ENCODE results near the gene SRRM4. TPM values are rescaled to one million over a fixed set of nuclear protein-coding genes. Genes with fewer than 3 reads are reported as not detected.

SRRM4 gene
- total and polyA plus RNA-seq, 2 experiments from 2014 or later = 0.53 to 0.63 TPM

DNA sequence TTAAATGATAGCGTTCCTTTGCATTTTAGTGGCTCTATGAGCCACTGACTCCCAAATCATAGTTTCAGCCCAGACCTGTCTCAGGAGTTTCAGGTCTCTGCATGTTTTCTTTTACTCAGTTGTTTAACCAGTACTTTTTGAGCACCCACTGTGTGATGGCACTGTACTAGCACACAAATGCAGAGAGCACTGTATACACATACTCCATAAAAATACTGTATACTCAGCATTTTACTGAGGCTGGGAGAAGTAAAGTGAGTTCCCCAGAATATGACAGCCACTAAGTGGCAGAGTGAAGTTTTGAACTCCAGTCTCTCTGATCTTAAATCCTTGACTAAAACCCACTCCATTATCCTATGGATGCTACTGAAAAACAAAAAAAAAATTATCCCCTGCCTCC is 121.4 kb downstream of the SRRM4 start:
- H3K4me3 Mint-ChIP-seq = no peak overlapping the region
- H3K27ac Mint-ChIP-seq = no peak overlapping the region
- Histone ChIP-seq H3K4me3 (no peak overlapping the region), H3K4me2 (no peak overlapping the region), H3K27me3 (ENCODE audit: insufficient read depth) (no peaks in the 10 kb centered on the region), H3K79me2 (replicated peaks; ENCODE audit: insufficient read depth) (no peaks in the 10 kb centered on the region), H3K4me1 (ENCODE audit: insufficient read depth) (no peaks in the 10 kb centered on the region), H3K36me3 (ENCODE audit: insufficient read depth) (no peaks in the 10 kb centered on the region), H4K20me1 (replicated peaks; ENCODE audit: insufficient read depth) (no peaks in the 10 kb centered on the region), H2AFZ (no peak overlapping the region; the same call in 1 of the 2 replicates), H3K9me2 (ENCODE audit: insufficient read depth) (no peaks in the 10 kb centered on the region), H3F3A (replicated peaks; ENCODE audit: low read depth) (no peaks in the 10 kb centered on the region), H3K27ac (ENCODE audit: low read depth) (no peak overlapping the region)
- no peak for ATAC-seq
- peaks cover 25% of the 10 kb centered on the region for H3K36me3 Mint-ChIP-seq (ENCODE audit: low read depth)
- peaks cover 27% of the 10 kb centered on the region for H3K9me3 Mint-ChIP-seq
- TF ChIP-seq, protein P1, sequence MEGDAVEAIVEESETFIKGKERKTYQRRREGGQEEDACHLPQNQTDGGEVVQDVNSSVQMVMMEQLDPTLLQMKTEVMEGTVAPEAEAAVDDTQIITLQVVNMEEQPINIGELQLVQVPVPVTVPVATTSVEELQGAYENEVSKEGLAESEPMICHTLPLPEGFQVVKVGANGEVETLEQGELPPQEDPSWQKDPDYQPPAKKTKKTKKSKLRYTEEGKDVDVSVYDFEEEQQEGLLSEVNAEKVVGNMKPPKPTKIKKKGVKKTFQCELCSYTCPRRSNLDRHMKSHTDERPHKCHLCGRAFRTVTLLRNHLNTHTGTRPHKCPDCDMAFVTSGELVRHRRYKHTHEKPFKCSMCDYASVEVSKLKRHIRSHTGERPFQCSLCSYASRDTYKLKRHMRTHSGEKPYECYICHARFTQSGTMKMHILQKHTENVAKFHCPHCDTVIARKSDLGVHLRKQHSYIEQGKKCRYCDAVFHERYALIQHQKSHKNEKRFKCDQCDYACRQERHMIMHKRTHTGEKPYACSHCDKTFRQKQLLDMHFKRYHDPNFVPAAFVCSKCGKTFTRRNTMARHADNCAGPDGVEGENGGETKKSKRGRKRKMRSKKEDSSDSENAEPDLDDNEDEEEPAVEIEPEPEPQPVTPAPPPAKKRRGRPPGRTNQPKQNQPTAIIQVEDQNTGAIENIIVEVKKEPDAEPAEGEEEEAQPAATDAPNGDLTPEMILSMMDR (conservative IDR thresholded peaks at IDR 0.05; ENCODE audit: low read depth in 2 of 2) = no peak
- TF ChIP-seq POLR2AphosphoS5 (IDR thresholded peaks at IDR 0.05; ENCODE audit: low read depth) = no peak
- TF ChIP-seq ZNF331 (CRISPR knock-in tag; IDR thresholded peaks at IDR 0.05; ENCODE audit: low read depth) = no peak
- TF ChIP-seq NANOG (IDR thresholded peaks at IDR 0.05; ENCODE audit: borderline replicate concordance) = no peak
- no peak for TF ChIP-seq ZNF114 (CRISPR knock-in tag; IDR thresholded peaks at IDR 0.05)
- TF ChIP-seq, protein P2, sequence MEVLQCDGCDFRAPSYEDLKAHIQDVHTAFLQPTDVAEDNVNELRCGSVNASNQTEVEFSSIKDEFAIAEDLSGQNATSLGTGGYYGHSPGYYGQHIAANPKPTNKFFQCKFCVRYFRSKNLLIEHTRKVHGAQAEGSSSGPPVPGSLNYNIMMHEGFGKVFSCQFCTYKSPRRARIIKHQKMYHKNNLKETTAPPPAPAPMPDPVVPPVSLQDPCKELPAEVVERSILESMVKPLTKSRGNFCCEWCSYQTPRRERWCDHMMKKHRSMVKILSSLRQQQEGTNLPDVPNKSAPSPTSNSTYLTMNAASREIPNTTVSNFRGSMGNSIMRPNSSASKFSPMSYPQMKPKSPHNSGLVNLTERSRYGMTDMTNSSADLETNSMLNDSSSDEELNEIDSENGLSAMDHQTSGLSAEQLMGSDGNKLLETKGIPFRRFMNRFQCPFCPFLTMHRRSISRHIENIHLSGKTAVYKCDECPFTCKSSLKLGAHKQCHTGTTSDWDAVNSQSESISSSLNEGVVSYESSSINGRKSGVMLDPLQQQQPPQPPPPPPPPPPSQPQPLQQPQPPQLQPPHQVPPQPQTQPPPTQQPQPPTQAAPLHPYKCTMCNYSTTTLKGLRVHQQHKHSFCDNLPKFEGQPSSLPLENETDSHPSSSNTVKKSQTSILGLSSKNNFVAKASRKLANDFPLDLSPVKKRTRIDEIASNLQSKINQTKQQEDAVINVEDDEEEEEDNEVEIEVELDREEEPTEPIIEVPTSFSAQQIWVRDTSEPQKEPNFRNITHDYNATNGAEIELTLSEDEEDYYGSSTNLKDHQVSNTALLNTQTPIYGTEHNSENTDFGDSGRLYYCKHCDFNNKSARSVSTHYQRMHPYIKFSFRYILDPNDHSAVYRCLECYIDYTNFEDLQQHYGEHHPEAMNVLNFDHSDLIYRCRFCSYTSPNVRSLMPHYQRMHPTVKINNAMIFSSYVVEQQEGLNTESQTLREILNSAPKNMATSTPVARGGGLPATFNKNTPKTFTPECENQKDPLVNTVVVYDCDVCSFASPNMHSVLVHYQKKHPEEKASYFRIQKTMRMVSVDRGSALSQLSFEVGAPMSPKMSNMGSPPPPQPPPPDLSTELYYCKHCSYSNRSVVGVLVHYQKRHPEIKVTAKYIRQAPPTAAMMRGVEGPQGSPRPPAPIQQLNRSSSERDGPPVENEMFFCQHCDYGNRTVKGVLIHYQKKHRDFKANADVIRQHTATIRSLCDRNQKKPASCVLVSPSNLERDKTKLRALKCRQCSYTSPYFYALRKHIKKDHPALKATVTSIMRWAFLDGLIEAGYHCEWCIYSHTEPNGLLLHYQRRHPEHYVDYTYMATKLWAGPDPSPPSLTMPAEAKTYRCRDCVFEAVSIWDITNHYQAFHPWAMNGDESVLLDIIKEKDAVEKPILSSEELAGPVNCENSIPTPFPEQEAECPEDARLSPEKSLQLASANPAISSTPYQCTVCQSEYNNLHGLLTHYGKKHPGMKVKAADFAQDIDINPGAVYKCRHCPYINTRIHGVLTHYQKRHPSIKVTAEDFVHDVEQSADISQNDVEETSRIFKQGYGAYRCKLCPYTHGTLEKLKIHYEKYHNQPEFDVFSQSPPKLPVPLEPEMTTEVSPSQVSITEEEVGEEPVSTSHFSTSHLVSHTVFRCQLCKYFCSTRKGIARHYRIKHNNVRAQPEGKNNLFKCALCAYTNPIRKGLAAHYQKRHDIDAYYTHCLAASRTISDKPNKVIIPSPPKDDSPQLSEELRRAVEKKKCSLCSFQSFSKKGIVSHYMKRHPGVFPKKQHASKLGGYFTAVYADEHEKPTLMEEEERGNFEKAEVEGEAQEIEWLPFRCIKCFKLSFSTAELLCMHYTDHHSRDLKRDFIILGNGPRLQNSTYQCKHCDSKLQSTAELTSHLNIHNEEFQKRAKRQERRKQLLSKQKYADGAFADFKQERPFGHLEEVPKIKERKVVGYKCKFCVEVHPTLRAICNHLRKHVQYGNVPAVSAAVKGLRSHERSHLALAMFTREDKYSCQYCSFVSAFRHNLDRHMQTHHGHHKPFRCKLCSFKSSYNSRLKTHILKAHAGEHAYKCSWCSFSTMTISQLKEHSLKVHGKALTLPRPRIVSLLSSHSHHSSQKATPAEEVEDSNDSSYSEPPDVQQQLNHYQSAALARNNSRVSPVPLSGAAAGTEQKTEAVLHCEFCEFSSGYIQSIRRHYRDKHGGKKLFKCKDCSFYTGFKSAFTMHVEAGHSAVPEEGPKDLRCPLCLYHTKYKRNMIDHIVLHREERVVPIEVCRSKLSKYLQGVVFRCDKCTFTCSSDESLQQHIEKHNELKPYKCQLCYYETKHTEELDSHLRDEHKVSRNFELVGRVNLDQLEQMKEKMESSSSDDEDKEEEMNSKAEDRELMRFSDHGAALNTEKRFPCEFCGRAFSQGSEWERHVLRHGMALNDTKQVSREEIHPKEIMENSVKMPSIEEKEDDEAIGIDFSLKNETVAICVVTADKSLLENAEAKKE (CRISPR knock-in tag; IDR thresholded peaks at IDR 0.05) = no peak
- TF ChIP-seq CREB1 (CRISPR knock-in tag; IDR thresholded peaks at IDR 0.05; ENCODE audit: low read depth) = no peak
- no peak for TF ChIP-seq EZH2 (IDR thresholded peaks at IDR 0.05; ENCODE audit: low read depth, unreplicated experiment)
- TF ChIP-seq, protein P3, sequence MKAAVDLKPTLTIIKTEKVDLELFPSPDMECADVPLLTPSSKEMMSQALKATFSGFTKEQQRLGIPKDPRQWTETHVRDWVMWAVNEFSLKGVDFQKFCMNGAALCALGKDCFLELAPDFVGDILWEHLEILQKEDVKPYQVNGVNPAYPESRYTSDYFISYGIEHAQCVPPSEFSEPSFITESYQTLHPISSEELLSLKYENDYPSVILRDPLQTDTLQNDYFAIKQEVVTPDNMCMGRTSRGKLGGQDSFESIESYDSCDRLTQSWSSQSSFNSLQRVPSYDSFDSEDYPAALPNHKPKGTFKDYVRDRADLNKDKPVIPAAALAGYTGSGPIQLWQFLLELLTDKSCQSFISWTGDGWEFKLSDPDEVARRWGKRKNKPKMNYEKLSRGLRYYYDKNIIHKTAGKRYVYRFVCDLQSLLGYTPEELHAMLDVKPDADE (IDR thresholded peaks at IDR 0.05) = no peak
- TF ChIP-seq, protein P4, sequence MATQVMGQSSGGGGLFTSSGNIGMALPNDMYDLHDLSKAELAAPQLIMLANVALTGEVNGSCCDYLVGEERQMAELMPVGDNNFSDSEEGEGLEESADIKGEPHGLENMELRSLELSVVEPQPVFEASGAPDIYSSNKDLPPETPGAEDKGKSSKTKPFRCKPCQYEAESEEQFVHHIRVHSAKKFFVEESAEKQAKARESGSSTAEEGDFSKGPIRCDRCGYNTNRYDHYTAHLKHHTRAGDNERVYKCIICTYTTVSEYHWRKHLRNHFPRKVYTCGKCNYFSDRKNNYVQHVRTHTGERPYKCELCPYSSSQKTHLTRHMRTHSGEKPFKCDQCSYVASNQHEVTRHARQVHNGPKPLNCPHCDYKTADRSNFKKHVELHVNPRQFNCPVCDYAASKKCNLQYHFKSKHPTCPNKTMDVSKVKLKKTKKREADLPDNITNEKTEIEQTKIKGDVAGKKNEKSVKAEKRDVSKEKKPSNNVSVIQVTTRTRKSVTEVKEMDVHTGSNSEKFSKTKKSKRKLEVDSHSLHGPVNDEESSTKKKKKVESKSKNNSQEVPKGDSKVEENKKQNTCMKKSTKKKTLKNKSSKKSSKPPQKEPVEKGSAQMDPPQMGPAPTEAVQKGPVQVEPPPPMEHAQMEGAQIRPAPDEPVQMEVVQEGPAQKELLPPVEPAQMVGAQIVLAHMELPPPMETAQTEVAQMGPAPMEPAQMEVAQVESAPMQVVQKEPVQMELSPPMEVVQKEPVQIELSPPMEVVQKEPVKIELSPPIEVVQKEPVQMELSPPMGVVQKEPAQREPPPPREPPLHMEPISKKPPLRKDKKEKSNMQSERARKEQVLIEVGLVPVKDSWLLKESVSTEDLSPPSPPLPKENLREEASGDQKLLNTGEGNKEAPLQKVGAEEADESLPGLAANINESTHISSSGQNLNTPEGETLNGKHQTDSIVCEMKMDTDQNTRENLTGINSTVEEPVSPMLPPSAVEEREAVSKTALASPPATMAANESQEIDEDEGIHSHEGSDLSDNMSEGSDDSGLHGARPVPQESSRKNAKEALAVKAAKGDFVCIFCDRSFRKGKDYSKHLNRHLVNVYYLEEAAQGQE (IDR thresholded peaks at IDR 0.05; ENCODE audit: unreplicated experiment) = no peak
- TF ChIP-seq EZH2phosphoT487 (IDR thresholded peaks at IDR 0.05; ENCODE audit: unreplicated experiment) = no peak
- TF ChIP-seq STAT1 (IDR thresholded peaks at IDR 0.05; ENCODE audit: unreplicated experiment) = no peak
- DNase-seq (ENCODE audit: low spot score) = no peak
- peaks cover under 1% of the 10 kb centered on the region; the same call in 1 of the 3 replicates for H3K4me1 Mint-ChIP-seq
- no peaks in the 10 kb centered on the region for H3K27me3 Mint-ChIP-seq (ENCODE audit: insufficient read depth, low read depth, poor library complexity)
